Measurements from ENCODE around the gene MECP2.
"Not testable (repeated sequence)": the region's sequence is repeated elsewhere in the genome, so short reads cannot be mapped to it uniquely, and the experiment has no call there.

MECP2 gene

GRCh38 chrX:154097589-154098541 is at the start of gene MECP2:
Gene MECP2 (minus strand): TSS chrX:154097717.
- peak; percentile 95 for DNase-seq

- DNase-seq: not testable (repeated sequence)
Observed at GRCh38 chrX:154144010-154144409, 46.5 kb upstream of the MECP2 start, which contains the start of gene OPN1LW. Gene OPN1LW (plus strand): TSS chrX:154144243. CDS start chrX:154144284, 41 bp downstream.

GRCh38 chrX:154142950-154143745 is 45.6 kb upstream of the MECP2 start:
- DNase-seq: no peak

GRCh38 chrX:154142386-154142785 is 44.9 kb upstream of the MECP2 start:
- no peak for DNase-seq

- no peak for DNase-seq
Observed at GRCh38 chrX:154140742-154141141, 43.2 kb upstream of the MECP2 start.

GRCh38 chrX:154140206-154140605 is 42.7 kb upstream of the MECP2 start:
- DNase-seq: no peak

- DNase-seq: no peak
Observed at GRCh38 chrX:154138857-154139256, 41.3 kb upstream of the MECP2 start.

- peak; percentile 55 for DNase-seq
Observed at GRCh38 chrX:154136627-154137161, 39.2 kb upstream of the MECP2 start.

- DNase-seq: no peak
Observed at GRCh38 chrX:154135458-154136229, 38.1 kb upstream of the MECP2 start.

- no peak for DNase-seq
Observed at GRCh38 chrX:154132366-154132765, 34.8 kb upstream of the MECP2 start.

- no peak for DNase-seq
Observed at GRCh38 chrX:154131955-154132354, 34.4 kb upstream of the MECP2 start.

GRCh38 chrX:154126101-154126500 is 28.6 kb upstream of the MECP2 start:
- no peak for DNase-seq

GRCh38 chrX:154125391-154126040 is 28.0 kb upstream of the MECP2 start:
- DNase-seq: no peak

GRCh38 chrX:154123241-154124219 is 26.0 kb upstream of the MECP2 start:
- DNase-seq: peak; percentile 86

GRCh38 chrX:154121961-154122360 is 24.4 kb upstream of the MECP2 start:
- DNase-seq: no peak

GRCh38 chrX:154121207-154121606 is 23.7 kb upstream of the MECP2 start:
- no peak for DNase-seq

GRCh38 chrX:154120567-154120966 is 23.1 kb upstream of the MECP2 start:
- no peak for DNase-seq

- no peak for DNase-seq
Observed at GRCh38 chrX:154117566-154117965, 20.0 kb upstream of the MECP2 start.

- DNase-seq: no peak
Observed at GRCh38 chrX:154116426-154117211, 19.1 kb upstream of the MECP2 start.

- no peak for DNase-seq
Observed at GRCh38 chrX:154115750-154116149, 18.2 kb upstream of the MECP2 start.
